ENCODE measurements around the gene KDM3B. TPM values are rescaled to one million over a fixed set of nuclear protein-coding genes. Genes with fewer than 3 reads are reported as not detected.

KDM3B gene
- total RNA-seq, 1 experiment from 2014 or later, result 56.3 TPM

DNA sequence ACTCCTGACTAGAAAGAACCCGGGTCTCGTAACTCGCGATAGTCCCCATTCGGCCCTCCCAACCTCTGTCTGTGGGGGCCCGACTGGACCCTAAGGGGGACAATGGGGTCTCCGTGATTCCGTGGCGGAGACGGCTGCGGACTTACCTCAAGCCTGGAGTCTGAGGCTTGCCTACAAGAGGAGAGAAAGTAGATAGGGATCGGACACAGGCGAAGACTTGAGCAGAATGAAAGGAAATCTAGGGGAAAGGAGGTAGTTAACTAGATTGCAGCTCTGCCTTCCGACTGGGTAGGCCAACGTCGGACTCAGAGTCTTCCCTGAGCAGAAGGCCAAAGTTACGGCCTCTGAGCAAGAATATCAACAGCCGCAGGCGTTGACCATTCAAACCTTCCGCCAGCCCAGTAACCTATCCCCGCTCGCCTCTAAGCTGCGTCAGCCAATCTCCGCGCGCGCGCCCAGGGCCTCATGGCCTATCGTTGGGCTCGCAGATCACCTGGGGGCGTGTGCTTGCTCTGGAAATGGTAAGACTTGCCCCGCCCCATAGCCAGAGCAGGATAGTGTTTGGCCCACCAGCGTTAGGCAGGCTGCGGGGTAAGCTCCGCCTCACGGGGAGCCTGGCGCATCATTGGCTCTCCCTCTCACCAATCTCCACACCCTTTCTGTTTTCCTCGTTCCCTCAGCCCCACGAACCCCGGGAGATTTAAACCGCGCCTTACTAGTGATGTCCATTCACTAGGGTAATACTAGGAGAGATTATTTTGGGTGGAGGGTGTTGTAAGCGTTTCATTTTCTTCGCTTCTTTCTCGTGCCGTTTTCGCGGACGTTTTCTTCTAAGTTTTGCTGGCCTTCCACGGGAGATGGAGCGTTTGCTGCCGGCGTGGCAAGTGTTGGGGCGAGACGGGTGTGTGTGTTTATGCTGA lies 20.8 kb upstream of the KDM3B start, which contains the start of gene CDC25C:
Gene CDC25C (minus strand): TSS at position 356 of the 920 bp plus-strand sequence. CDS start 624 bp downstream, outside the sequence.
- Histone ChIP-seq H3K9ac (ENCODE audit: low read length) (peak within 1 kb of the TSS; percentile 80), H2AFZ (ENCODE audit: low read length) (peak within 1 kb of the TSS; percentile 100), H3K9me3 (ENCODE audit: low read length) (no peaks in the 10 kb centered on the region), H3K27ac (ENCODE audit: low read length) (peak within 1 kb of the TSS; percentile 23; the same call in 1 of the 2 replicates), H4K20me1 (ENCODE audit: insufficient read depth, low read depth, low read length) (no peaks in the 10 kb centered on the region), H3K79me2 (ENCODE audit: low read length) (peaks cover 15% of the 10 kb centered on the region), H3K36me3 (ENCODE audit: insufficient read depth, low read length) (no peaks in the 10 kb centered on the region), H3K9me2 (replicated peaks; ENCODE audit: insufficient read depth, low read length) (no peaks in the 10 kb centered on the region), H3K4me1 (ENCODE audit: low read length) (peaks cover 24% of the 10 kb centered on the region), H3K4me2 (ENCODE audit: low read depth, low read length, poor library complexity, severe bottlenecking) (peak within 1 kb of the TSS; percentile 100), H3K4me3 (ENCODE audit: low read length) (peak within 1 kb of the TSS; percentile 93), H3K27me3 (ENCODE audit: low read length) (no peaks in the 10 kb centered on the region)
- peak; percentile 99 for DNase-seq

- peaks cover 16% of the 10 kb centered on the region; the same call in 1 of the 2 replicates for H4K20me1 ChIP-seq (ENCODE audit: insufficient read depth, low read depth, low read length)
- H3K9me2 ChIP-seq (replicated peaks; ENCODE audit: insufficient read depth, low read length), result no peaks in the 10 kb centered on the region
- H3K4me1 ChIP-seq (ENCODE audit: low read length), result peaks cover 39% of the 10 kb centered on the region
- no peaks in the 10 kb centered on the region for H3K27me3 ChIP-seq (ENCODE audit: low read length)
- H3K4me2 ChIP-seq (ENCODE audit: low read depth, low read length, poor library complexity, severe bottlenecking), result no peak overlapping the region
- peaks cover 1% of the 10 kb centered on the region; the same call in 1 of the 2 replicates for H3K36me3 ChIP-seq (ENCODE audit: insufficient read depth, low read length)
- no peak for DNase-seq
- no peak overlapping the region for H3K4me3 ChIP-seq (ENCODE audit: low read length)
- H2AFZ ChIP-seq (ENCODE audit: low read length), result no peak overlapping the region
- no peak overlapping the region for H3K9ac ChIP-seq (ENCODE audit: low read length)
- peaks cover 34% of the 10 kb centered on the region for H3K79me2 ChIP-seq (ENCODE audit: low read length)
- no peak overlapping the region for H3K27ac ChIP-seq (ENCODE audit: low read length)
- no peaks in the 10 kb centered on the region for H3K9me3 ChIP-seq (ENCODE audit: low read length)
Observed at GRCh38 chr5:138334867-138335447, 17.5 kb upstream of the KDM3B start.

DNA sequence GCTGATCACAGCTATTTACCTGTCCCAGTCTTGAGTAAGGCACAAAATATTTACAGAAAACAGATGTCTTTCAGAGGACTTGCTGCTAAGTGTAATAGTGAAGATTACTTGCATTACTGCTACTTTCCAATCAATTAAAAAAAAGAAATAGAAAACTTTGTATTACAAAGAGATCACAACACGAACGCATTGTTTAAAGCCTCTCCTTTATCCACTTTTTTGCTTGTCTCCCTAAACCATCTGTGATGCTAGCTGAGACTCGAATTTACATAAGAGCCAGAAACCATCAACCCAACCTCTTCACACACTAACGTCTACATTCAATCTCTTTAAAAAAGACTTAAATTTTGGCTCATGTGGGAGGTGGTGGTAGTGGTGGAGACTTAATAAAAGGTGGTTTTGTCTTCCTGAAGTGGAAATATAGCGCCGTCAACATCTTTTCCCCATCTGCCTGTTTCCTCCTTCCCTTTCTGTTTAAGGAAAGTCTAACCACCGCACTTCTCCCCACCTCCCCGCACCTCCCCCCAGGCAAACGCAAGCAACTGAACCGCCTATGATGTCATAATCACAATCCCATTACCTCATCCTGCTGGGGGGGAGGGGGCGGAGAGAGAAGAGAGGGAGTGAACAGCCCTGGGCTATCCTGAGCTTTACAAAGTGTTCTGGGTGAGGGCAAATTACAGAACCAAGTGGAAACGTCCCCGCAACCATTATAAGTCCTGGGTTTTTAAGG lies 15.4 kb upstream of the KDM3B start:
- H3K79me2 ChIP-seq (ENCODE audit: low read length), result peaks cover 40% of the 10 kb centered on the region
- DNase-seq, result no peak
- H3K4me2 ChIP-seq (ENCODE audit: low read depth, low read length, poor library complexity, severe bottlenecking), result peak overlapping the region; percentile 92
- peaks cover 18% of the 10 kb centered on the region; the same call in 1 of the 2 replicates for H4K20me1 ChIP-seq (ENCODE audit: insufficient read depth, low read depth, low read length)
- peak overlapping the region; percentile 86 for H3K9ac ChIP-seq (ENCODE audit: low read length)
- H3K36me3 ChIP-seq (ENCODE audit: insufficient read depth, low read length), result peaks cover 15% of the 10 kb centered on the region
- H3K9me2 ChIP-seq (replicated peaks; ENCODE audit: insufficient read depth, low read length), result no peaks in the 10 kb centered on the region
- H3K27me3 ChIP-seq (ENCODE audit: low read length), result no peaks in the 10 kb centered on the region
- H3K9me3 ChIP-seq (ENCODE audit: low read length), result no peaks in the 10 kb centered on the region
- peak overlapping the region; percentile 83 for H2AFZ ChIP-seq (ENCODE audit: low read length)
- peak overlapping the region; percentile 85 for H3K4me3 ChIP-seq (ENCODE audit: low read length)
- peak overlapping the region; percentile 72 for H3K27ac ChIP-seq (ENCODE audit: low read length)
- peaks cover 27% of the 10 kb centered on the region for H3K4me1 ChIP-seq (ENCODE audit: low read length)

DNA sequence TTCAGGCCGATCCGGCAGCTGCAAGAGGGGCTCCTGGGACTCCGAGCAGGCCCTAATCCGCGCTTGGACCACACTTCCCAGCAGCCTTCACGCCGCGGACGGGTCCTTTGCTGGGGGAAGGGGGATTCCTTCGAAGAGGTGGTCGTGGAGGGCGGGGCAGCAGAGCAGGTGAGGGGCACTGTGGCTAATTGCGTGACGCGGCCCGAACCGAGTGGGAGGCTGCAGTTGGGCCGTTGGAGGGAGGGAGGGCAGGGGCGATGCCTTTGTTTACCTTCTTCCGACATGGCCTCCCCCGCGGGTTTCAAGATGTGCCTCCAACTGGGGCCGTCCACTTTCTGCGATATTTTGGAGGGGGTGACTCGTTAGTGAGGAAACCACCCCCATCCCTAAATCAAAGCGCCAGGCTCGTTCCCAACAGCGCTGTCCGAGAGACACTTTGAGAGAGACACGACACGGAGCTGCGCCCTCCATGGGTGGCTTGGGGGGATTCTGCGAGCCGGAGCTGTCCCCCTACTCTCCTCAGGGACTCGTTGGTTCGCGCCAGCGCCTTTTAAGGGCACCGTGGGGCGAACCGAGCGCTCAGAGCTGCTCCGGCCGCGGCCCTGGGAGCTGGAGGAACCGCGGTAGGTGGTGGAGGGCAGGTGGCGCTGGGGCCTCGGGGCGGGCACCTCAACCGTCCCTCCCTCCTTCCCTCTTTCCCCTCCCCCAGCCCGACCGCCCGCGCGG lies 14.6 kb upstream of the KDM3B start, which contains the start of gene FAM53C:
Gene FAM53C (plus strand): TSS at position 582 of the 726 bp plus-strand sequence. CDS start 3,070 bp downstream, outside the sequence.
- Histone ChIP-seq H3K4me1 (ENCODE audit: low read length) (peaks cover 22% of the 10 kb centered on the region), H3K36me3 (ENCODE audit: insufficient read depth, low read length) (peaks cover 15% of the 10 kb centered on the region), H3K9me2 (replicated peaks; ENCODE audit: insufficient read depth, low read length) (no peaks in the 10 kb centered on the region), H3K27ac (ENCODE audit: low read length) (peak within 1 kb of the TSS; percentile 72), H3K27me3 (ENCODE audit: low read length) (no peaks in the 10 kb centered on the region), H3K9ac (ENCODE audit: low read length) (peak within 1 kb of the TSS; percentile 86), H4K20me1 (ENCODE audit: insufficient read depth, low read depth, low read length) (peaks cover 18% of the 10 kb centered on the region; the same call in 1 of the 2 replicates), H3K4me2 (ENCODE audit: low read depth, low read length, poor library complexity, severe bottlenecking) (peak within 1 kb of the TSS; percentile 92), H3K79me2 (ENCODE audit: low read length) (peaks cover 43% of the 10 kb centered on the region), H3K9me3 (ENCODE audit: low read length) (no peaks in the 10 kb centered on the region), H3K4me3 (ENCODE audit: low read length) (peak within 1 kb of the TSS; percentile 85), H2AFZ (ENCODE audit: low read length) (peak within 1 kb of the TSS; percentile 83)
- peak; percentile 97 for DNase-seq

- Histone ChIP-seq H3K36me3 (ENCODE audit: insufficient read depth, low read length) (peaks cover 17% of the 10 kb centered on the region), H3K4me1 (ENCODE audit: low read length) (peaks cover 22% of the 10 kb centered on the region), H3K27ac (ENCODE audit: low read length) (peak overlapping the region; percentile 72; the same call in 1 of the 2 replicates), H2AFZ (ENCODE audit: low read length) (no peak overlapping the region), H3K9ac (ENCODE audit: low read length) (peak overlapping the region; percentile 86), H3K9me2 (replicated peaks; ENCODE audit: insufficient read depth, low read length) (no peaks in the 10 kb centered on the region), H3K4me3 (ENCODE audit: low read length) (peak overlapping the region; percentile 85), H3K79me2 (ENCODE audit: low read length) (peaks cover 43% of the 10 kb centered on the region), H3K27me3 (ENCODE audit: low read length) (no peaks in the 10 kb centered on the region), H3K4me2 (ENCODE audit: low read depth, low read length, poor library complexity, severe bottlenecking) (peak overlapping the region; percentile 92), H4K20me1 (ENCODE audit: insufficient read depth, low read depth, low read length) (peaks cover 18% of the 10 kb centered on the region; the same call in 1 of the 2 replicates), H3K9me3 (ENCODE audit: low read length) (no peaks in the 10 kb centered on the region)
- DNase-seq, result no peak
Observed at GRCh38 chr5:138338411-138339090, 13.9 kb upstream of the KDM3B start.

DNA sequence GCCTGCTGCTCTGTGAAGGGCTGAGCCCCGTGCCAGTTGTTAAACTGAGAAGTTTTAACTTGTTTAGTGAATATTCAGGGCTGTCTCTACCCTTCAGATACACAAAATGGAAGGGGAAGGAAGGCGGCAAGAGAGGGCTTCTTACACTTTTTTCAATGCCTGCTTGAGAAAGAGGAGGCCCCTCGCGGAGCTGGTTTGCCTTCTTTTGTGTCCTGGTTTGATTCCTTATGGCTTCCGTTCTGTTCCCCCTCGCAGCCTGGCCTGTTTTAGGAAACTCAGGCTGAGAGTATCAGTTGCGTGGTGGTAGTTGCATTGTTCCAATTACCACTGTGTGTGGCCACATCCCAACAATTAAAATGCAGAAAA lies 13.4 kb upstream of the KDM3B start:
- peak overlapping the region; percentile 85 for H3K4me3 ChIP-seq (ENCODE audit: low read length)

DNA sequence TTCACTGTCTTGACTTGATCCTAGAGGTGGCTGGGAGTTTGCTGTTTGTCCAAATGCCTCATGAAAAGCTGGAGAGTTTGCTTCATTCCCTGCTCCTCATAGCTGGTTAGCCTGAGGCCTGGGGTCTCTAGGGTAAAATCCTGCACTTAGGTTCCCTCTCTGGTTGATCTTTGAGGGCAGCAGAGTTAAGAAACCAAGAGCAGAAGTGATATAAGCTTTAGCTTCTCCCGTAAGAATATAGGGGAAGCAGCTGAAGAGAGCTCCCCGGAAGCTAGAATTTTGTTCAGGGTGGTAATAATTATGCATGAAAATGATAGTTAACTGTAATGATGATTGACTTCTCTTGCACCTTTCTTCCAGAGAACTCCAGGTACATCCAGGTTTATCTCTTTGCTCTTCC lies 13.0 kb upstream of the KDM3B start:
- Histone ChIP-seq H3K27me3 (ENCODE audit: low read length) (no peaks in the 10 kb centered on the region), H3K4me1 (ENCODE audit: low read length) (peaks cover 22% of the 10 kb centered on the region), H3K9ac (ENCODE audit: low read length) (peak overlapping the region; percentile 86), H3K4me2 (ENCODE audit: low read depth, low read length, poor library complexity, severe bottlenecking) (peak overlapping the region; percentile 92), H3K9me3 (ENCODE audit: low read length) (no peaks in the 10 kb centered on the region), H3K9me2 (replicated peaks; ENCODE audit: insufficient read depth, low read length) (no peaks in the 10 kb centered on the region), H3K27ac (ENCODE audit: low read length) (peak overlapping the region; percentile 72; the same call in 1 of the 2 replicates), H4K20me1 (ENCODE audit: insufficient read depth, low read depth, low read length) (peaks cover 18% of the 10 kb centered on the region; the same call in 1 of the 2 replicates), H2AFZ (ENCODE audit: low read length) (no peak overlapping the region), H3K36me3 (ENCODE audit: insufficient read depth, low read length) (peaks cover 26% of the 10 kb centered on the region), H3K4me3 (ENCODE audit: low read length) (peak overlapping the region; percentile 85), H3K79me2 (ENCODE audit: low read length) (peaks cover 49% of the 10 kb centered on the region)
- DNase-seq, result peak; percentile 53

More for the DNA sequence above, 13.4 kb upstream of the KDM3B start:
- H4K20me1 ChIP-seq (ENCODE audit: insufficient read depth, low read depth, low read length), result peaks cover 18% of the 10 kb centered on the region; the same call in 1 of the 2 replicates
- H3K4me2 ChIP-seq (ENCODE audit: low read depth, low read length, poor library complexity, severe bottlenecking), result peak overlapping the region; percentile 92
- peak overlapping the region; percentile 86 for H3K9ac ChIP-seq (ENCODE audit: low read length)
- peaks cover 22% of the 10 kb centered on the region for H3K4me1 ChIP-seq (ENCODE audit: low read length)
- peaks cover 22% of the 10 kb centered on the region for H3K36me3 ChIP-seq (ENCODE audit: insufficient read depth, low read length)
- H2AFZ ChIP-seq (ENCODE audit: low read length), result no peak overlapping the region
- peaks cover 45% of the 10 kb centered on the region for H3K79me2 ChIP-seq (ENCODE audit: low read length)
- peak; percentile 60 for DNase-seq
- H3K27ac ChIP-seq (ENCODE audit: low read length), result peak overlapping the region; percentile 72; the same call in 1 of the 2 replicates
- H3K27me3 ChIP-seq (ENCODE audit: low read length), result no peaks in the 10 kb centered on the region
- H3K9me3 ChIP-seq (ENCODE audit: low read length), result no peaks in the 10 kb centered on the region
- H3K9me2 ChIP-seq (replicated peaks; ENCODE audit: insufficient read depth, low read length), result no peaks in the 10 kb centered on the region

All from Karpas-422 (cell line).